Hypothalamus (tissue), 51 donors: ENCODE results near the gene TRNAU1AP.
A peak's percentile ranks its signal among the peaks of the same experiment; 100 is the strongest.
"Not testable (repeated sequence)": the region's sequence is repeated elsewhere in the genome, so short reads cannot be mapped to it uniquely, and the experiment has no call there.

Source experiments
- DNase-seq, 51 donors: peaks; one replicate each; lab custom pipeline; 2025; lab: John Stamatoyannopoulos, UW

Gene TRNAU1AP

GRCh38 chr1:28520796-28521195 is 32.1 kb upstream of the TRNAU1AP start:
- DNase-seq, result not testable (repeated sequence)

DNA sequence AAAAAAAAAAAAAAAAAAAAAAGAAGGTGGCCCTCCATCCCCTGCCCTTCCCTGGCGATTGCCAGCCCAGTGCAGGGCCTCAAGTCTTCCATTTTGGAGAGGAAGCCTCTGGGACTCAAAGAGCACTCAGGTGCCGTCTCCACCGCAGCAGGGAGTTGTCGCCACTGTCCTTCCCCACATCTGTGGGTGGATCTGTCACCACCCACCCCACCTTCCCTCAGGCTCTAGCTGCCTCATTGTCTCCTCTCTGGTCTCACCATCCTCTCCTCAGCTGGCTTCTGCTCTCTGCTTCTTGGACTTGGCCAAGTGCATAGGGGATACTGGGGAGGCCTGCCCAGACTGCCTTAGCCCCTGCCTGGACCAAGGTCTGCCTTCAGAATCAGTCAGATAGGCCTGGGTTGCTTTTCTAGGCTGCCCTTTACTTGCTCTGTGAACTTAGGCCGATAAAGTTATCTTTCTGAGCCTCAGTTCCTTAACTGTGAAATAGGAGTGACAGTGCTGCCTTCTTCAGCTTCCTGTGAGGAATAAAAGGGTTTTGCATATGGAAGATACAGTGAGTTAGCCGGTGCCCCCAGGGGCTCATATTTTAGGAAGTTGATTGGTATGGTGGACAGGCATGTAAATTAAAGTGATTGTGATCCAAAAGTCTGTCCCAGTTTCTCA is 31.3 kb upstream of the TRNAU1AP start:
- DNase-seq, result no peak

DNA sequence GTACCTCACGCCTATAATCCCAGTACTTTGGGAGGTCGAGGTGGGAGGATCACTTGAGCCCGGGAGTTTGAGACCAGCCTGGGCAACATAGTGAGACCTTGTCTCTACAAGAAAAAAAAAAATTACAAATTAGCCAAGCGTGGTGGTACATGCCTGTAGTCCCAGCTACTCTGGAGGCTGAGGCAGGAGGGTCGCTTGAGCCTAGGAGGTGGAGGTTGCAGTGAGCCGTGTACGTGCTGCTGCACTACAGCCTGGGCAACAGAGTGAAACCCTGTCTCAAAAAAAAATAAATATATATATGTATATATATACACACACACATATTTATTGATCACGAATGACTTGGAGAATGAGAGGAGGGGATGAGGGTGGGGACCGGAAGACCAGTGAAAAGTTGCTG is 30.3 kb upstream of the TRNAU1AP start:
- not testable (repeated sequence) for DNase-seq

DNA sequence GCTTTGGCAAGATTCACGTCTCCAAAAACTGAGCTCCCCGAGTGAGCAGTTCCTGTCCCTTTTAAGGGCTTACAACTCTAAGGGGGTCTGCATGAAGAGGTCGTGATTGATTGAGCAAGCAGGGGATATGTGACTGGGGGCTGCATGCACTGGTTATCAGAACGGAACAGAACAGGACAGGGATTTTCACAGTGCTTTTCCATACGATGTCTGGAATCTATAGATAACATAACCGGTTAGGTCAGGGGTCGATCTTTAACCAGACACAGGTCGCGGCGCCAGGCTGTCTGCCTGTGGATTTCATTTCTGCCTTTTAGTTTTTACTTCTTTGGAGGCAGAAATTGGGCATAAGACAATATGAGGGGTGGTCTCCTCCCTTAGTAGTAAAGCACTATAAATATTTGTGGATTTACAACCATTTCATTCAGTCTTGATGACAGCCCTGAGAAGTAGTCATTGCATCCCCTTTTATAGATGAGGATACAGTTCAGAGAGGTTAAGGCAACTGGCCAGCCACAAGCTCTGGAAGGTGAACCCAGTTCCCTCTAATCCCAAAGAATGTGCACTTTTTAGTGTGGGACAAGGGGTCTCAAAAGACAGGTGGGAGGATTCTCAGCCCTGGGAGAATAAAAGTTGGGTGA is 27.8 kb upstream of the TRNAU1AP start:
- DNase-seq, result not testable (repeated sequence)

GRCh38 chr1:28526886-28527285 is 26.0 kb upstream of the TRNAU1AP start:
- DNase-seq, result no peak

- no peak for DNase-seq
Observed at GRCh38 chr1:28530456-28530855, 22.4 kb upstream of the TRNAU1AP start.

GRCh38 chr1:28534671-28535070 is 18.2 kb upstream of the TRNAU1AP start:
- no peak for DNase-seq

GRCh38 chr1:28535180-28535579 is 17.7 kb upstream of the TRNAU1AP start:
- DNase-seq, result no peak

GRCh38 chr1:28537457-28538199 is 15.3 kb upstream of the TRNAU1AP start:
- peak in 20 of 51 donors; percentile 3 to 51 (median 9) for DNase-seq

DNA sequence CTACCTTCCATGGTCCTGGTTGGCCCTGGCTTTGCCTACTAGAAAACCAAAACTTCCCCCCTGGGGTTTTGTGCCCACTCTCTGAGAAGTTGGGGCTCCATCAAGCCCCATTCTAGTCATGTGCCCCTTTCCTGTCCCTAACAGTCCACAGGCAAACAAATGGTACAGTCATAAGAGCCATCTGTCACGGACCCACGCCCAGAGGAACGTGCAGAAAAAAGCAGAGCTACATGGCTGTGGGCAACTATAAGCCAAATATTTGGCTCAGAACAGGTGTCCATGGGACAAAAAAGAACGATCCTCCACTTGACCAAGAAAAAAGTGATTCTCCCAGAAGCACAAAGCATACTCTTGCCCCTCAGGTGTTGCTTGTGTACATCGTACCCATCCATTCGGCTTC is 14.6 kb upstream of the TRNAU1AP start:
- DNase-seq, result no peak

- DNase-seq, result no peak
Observed at GRCh38 chr1:28540651-28541050, 12.2 kb upstream of the TRNAU1AP start.

DNA sequence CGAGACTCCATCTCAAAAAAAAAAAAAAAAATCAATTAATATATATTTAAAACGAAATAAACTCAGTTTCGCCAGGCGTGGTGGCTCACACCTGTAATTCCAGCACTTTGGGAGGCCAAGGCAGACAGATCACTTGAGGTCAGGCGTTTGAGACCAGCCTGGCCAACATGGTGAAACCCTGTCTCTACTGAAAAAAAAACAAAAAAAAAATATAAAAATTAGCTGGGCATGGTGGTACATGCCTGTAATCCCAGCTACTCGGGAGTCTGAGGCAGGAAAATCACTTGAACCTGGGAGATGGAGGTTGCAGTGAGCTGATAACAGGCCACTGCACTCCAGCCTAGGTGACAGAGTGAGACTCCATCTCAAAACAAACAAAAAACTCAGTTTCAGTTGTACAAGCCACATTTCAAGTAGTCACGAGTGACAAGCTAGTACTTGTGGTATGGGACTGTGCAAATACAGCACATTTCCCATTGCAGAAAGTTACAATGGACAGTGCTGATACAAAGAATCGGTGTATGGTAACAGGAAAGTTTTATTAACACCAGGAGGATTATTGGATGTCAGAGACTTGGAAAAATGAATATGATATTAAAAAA is 11.4 kb upstream of the TRNAU1AP start:
- not testable (repeated sequence) for DNase-seq

DNA sequence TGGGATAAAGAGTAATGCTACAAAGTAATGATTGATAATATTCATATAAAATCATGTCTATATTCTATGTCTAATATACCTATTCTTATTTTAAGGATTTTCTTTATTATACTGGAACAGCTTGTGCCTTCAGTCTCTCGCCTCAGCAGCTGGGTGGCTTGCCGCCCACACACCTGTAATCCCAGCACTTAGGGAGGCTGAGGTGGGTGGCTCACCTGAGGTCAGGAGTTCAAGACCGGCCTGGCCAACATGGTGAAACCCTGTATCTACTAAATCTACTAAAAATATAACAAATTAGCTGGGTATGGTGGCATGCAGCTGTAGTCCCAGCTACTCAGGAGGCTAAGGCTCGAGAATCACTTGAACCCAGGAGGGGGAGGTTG is 7.6 kb upstream of the TRNAU1AP start:
- DNase-seq, result no peak

GRCh38 chr1:28548318-28548717 is 4.6 kb upstream of the TRNAU1AP start:
- no peak for DNase-seq

DNA sequence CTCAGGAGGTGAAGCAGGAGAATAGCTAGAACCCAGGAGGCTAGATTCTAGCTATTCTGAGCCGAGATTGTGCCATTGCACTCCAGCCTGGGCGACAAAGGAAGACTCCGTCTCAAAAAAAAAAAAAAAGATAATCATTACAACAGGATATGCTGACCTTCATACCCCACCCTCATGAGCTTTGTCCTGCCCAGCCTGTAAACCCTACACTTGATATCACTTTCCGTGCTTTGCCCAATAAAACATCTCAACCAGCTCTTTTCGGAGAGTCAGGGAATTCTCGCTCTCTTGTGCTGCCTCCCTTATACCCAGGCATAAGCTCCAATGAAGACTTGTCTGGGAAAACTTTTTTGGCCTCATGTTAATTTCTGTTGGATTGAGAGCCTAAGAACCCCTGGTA is 1.5 kb upstream of the TRNAU1AP start:
- DNase-seq, result no peak

- no peak for DNase-seq
Observed at GRCh38 chr1:28560886-28561285, 8.0 kb downstream of the TRNAU1AP start.

- DNase-seq, result no peak
Observed at GRCh38 chr1:28564310-28564709, 11.4 kb downstream of the TRNAU1AP start.

- no peak for DNase-seq
Observed at GRCh38 chr1:28565040-28565439, 12.2 kb downstream of the TRNAU1AP start.

- no peak for DNase-seq
Observed at GRCh38 chr1:28565726-28566125, 12.8 kb downstream of the TRNAU1AP start.

GRCh38 chr1:28566931-28567330 is 14.0 kb downstream of the TRNAU1AP start:
- no peak for DNase-seq

GRCh38 chr1:28571911-28572310 is 19.0 kb downstream of the TRNAU1AP start:
- DNase-seq, result no peak
